Spleen (tissue), 3 donors: ENCODE measurements around the gene SORBS2.

Experiments used
- POLR2A ChIP-seq, 3 donors: fragments of 450-650 bp; IDR thresholded peaks; one replicate each; pipeline ENCODE4 v1.5.1; 2017; ENCODE audit warnings: antibody characterized with exemption in 3 of 3, mild to moderate bottlenecking in 1 of 3
- POLR2AphosphoS5 ChIP-seq, 3 donors: sonication (generic); formaldehyde crosslinking; IDR thresholded peaks; one replicate each; pipeline ENCODE4 v1.5.1; 2017; ENCODE audit warnings: antibody characterized with exemption in 3 of 3

GRCh38 chr4:185700630-185701029 is 111.4 kb downstream of the SORBS2 start:
- TF ChIP-seq POLR2A (IDR thresholded peaks at IDR 0.05) (no peak), POLR2AphosphoS5 (IDR thresholded peaks at IDR 0.05) (no peak)
